Measurements from ENCODE around the gene RNASE7.

RNASE7 gene

DNA sequence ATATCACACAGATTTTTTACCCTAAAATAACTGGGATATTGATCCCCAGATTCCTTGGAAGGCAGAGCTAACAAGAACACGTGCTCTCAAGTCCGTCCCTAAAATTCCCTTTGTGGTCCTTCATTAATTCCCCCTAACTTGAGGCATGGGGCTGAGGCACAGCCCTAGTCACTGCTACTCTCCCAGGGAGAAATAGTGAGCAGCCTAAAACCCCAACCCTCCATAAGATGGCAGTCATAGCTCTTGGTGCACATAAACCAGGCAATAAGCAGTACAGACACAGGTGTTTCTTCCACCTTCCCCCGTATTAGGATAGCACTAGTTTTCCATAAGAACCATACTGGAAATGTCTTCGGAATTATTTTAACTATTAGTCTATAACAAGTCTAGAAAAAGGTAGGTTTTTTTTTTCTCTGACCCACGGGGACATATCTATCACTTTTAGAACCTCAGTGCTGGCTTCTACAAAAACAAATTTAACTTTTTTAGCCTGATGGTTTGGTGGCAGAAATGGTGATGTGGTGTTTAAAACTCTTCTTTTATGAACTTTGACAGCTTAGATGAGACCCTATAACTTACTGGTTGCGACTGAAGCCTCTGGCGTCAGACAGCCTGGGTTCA, 24.8 kb downstream of the RNASE7 start:
- no peak for ATAC-seq
- Mint-ChIP-seq H3K9me3 (no peaks in the 10 kb centered on the region), H3K27me3 (peaks cover 62% of the 10 kb centered on the region), H3K27ac (no peak overlapping the region), H3K36me3 (no peaks in the 10 kb centered on the region), H3K4me1 (peaks cover 35% of the 10 kb centered on the region), H3K4me3 (no peak overlapping the region)

DNA sequence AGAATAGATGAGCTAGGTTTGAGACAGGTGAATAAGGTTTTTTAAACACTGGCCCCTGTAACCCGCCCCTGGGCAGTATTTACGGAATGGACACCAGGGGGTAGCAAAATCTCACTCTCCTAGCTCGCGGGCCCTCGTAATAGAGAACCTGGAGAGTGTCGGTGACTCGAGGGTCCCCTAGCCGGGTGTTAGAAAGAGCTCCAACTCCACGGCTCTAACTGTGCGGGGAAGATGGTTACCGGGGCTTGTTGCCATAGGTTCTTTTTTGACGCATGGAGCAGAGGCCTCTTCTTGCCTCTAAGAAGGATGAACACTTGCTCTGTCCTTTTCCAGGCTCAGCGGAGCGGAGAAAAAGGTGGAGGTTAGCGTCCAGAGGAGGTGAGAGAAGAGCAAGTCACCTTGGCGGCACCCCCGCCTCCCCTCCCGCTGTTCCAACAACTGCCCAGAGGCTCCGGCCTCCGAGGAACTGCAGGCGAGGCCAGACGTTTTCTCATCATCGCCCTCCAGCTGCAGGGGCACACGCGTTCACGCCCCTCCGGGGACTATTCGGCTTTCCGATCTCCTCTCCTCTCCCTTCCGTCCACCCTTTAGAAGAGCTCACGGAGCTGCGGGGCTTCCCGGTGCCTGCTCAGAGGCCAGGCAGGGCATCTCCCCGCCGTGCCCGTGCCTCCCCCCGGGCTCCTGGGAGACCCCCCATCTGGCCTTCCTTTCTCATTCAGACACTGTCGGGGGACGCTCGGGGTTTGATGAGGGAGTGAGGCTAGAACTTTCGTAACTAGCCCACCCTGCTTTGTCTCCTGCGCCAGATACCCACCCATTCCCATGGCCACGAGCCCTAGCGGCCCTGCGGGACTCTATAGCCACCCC, 26.6 kb downstream of the RNASE7 start:
- H3K36me3 Mint-ChIP-seq = no peaks in the 10 kb centered on the region
- H3K9me3 Mint-ChIP-seq = no peaks in the 10 kb centered on the region
- peak overlapping the region; percentile 80 for H3K4me3 Mint-ChIP-seq
- peak; percentile 61 for ATAC-seq
- peaks cover 42% of the 10 kb centered on the region for H3K4me1 Mint-ChIP-seq
- H3K27me3 Mint-ChIP-seq = peaks cover 54% of the 10 kb centered on the region
- peak overlapping the region; percentile 60 for H3K27ac Mint-ChIP-seq

DNA sequence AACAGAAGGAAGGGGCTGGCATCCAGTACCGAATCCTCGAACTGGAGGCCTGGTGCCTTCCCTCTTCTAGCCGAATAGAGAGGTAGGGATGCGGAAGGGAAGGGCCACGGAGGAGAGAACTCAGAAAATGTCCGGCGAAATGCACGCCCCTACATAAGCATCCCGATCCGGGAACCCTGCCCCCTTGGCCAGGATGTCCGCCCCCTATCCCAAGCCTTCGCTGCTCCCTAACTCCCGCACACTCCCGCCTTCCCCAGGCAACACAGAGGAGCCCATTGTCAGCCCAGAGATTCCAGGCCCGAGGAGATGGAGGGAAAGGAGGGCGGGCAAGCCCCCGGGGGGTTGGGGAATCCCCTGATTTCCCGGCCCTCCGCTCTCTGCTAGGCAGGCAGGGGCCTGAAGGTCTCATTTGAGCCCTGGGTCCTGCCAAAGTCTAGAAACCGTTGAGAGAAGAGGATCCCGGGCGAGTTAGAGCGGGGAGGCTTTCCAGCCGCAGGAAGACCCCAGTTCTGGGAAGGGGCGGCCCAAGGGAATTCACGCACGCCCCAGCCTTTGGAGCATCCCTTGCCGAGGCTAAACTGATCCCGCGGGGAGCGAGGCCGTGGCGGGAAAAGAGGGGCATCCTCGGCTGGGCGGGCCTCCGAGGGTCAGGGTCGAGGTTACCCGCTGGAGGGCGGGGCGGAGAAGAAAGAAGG, 27.4 kb downstream of the RNASE7 start:
- Mint-ChIP-seq H3K27ac (peak overlapping the region; percentile 60), H3K27me3 (peaks cover 58% of the 10 kb centered on the region), H3K4me1 (peaks cover 42% of the 10 kb centered on the region), H3K4me3 (peak overlapping the region; percentile 80), H3K36me3 (no peaks in the 10 kb centered on the region), H3K9me3 (no peaks in the 10 kb centered on the region)
- ATAC-seq = no peak

DNA sequence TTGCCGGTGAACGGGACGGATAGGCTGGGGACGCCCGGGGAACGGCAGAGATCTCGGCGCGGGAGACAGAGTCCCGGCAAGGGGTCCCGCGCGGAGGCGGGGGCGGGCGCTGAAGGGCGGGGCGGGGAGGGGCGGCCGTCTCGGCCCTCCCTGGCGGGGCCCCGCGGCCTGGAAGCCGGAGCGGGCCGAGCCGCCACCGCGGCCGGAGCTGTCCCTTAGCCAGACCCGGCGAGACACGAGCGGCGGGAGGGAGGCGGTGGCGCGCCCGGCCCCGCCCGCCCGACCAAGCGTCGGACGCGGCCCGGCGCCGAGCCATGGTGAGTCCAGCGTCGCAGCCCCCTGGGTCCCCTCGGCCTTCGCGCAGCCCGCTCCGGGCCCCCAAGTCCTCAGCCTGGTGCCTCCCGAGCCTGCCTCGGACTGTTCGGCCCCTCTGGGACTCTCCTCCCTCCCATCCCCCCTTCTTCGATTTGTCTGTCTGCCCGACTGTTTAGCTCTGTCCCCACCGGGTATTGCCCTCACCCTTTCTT, 28.0 kb downstream of the RNASE7 start, which contains the start of gene ARHGEF40:
Gene ARHGEF40 (plus strand): TSS at position 222 of the 527 bp plus-strand sequence. CDS start 93 bp downstream, at position 315.
- peaks cover 59% of the 10 kb centered on the region for H3K27me3 Mint-ChIP-seq
- no peaks in the 10 kb centered on the region for H3K9me3 Mint-ChIP-seq
- peaks cover 42% of the 10 kb centered on the region for H3K4me1 Mint-ChIP-seq
- peak; percentile 19 for ATAC-seq
- peak within 1 kb of the TSS; percentile 80 for H3K4me3 Mint-ChIP-seq
- no peaks in the 10 kb centered on the region for H3K36me3 Mint-ChIP-seq
- peak within 1 kb of the TSS; percentile 60 for H3K27ac Mint-ChIP-seq

DNA sequence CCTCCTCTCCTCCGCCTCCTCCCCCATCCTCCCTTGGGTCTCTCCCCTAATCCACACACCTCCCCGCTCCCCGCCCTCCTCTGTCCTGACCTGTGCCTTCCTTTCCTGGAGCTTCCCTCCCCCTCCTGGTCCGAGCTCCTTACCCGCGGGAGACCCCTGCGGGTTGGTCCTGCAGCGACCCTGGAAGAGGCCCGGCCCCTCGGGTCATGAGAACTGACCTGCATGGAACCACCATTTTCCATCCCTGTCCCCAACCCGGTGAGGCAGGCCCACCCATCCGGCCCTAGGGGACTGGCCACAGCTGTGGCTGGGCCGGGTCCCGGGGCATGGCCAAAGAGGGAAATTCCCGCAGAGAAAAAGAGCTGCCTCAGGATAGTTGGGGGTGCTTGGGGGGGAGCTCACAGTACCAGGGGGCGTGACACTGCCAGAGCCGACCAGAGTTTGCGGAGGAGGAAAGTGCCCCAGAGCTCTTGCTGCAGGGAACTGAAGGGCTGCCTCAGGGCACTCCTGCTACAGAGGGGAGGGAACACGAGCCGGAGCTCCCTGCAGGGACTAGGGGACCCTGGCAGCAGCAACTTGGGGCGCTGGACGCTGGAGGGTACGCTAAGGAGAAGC, 28.6 kb downstream of the RNASE7 start:
- Mint-ChIP-seq H3K9me3 (no peaks in the 10 kb centered on the region), H3K4me3 (peak overlapping the region; percentile 77), H3K4me1 (peaks cover 42% of the 10 kb centered on the region), H3K27ac (peak overlapping the region; percentile 13), H3K27me3 (peaks cover 57% of the 10 kb centered on the region), H3K36me3 (no peaks in the 10 kb centered on the region)
- ATAC-seq = peak; percentile 54

DNA sequence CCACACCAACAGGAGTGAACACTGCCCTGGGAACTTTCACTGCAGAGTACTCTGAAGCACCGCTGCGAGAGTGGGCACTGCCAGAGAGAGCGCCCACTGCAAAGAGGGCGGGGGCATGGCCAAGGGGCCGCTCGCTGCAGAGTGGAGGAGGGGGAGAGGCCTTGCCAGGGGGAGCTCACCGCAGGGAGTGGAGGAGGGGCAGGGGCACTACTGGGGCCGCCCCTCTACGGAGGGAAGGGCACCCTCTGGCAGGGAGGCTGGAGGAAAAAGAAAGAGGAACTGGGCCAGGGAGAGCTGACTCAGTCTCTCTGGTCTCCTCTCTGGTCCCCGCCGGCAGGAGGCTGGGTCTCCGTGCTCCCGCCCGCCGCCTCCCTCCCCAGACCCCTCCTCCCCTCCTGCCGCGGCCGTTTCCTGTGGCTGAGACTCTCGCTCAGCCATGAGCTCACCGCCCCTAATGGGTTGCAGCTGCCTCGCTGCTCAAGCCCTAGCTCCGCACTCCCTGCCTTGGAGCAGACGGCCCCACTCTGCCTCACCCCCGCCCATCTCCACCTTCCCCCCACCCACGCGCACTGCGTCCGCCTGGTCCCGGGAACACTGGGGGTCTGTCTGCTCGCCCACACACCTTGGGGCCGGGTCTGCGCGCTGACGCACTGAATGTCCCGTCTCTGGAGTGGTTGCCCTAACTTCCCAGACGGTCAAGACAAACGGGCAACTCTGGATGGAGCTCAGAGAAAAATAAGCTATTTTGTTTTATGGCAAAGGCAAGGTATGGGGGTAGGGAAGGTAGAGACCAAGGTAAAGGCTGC, 29.3 kb downstream of the RNASE7 start:
- Mint-ChIP-seq H3K27ac (peak overlapping the region; percentile 13), H3K4me3 (peak overlapping the region; percentile 77), H3K36me3 (no peaks in the 10 kb centered on the region)

DNA sequence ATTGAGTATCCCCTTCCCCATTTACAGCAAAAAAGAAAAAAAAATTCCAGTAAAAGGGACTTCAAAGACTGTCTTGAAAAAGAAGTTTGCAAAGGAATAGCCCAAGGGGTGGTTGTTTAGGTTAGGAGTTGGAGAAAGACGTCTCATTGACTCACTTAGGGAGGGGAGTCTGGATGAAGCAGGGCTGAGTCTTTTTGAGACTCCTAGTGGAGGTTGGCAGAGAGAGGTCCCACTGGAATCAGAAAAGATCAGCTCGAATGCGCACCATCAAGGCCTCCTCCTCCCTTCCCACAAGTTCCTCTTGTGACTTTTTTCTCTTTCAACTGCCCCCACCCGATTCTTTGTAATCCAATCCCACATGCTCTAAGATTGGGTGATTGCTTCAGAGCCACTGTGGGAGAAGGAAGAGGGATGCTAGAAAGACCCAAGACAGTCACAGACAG, 29.9 kb downstream of the RNASE7 start:
- Mint-ChIP-seq H3K4me3 (peak overlapping the region; percentile 77), H3K36me3 (no peaks in the 10 kb centered on the region), H3K27ac (peak overlapping the region; percentile 13), H3K4me1 (peaks cover 42% of the 10 kb centered on the region), H3K27me3 (peaks cover 54% of the 10 kb centered on the region), H3K9me3 (no peaks in the 10 kb centered on the region)
- no peak for ATAC-seq

More for the DNA sequence above, 29.3 kb downstream of the RNASE7 start:
- Mint-ChIP-seq H3K9me3 (no peaks in the 10 kb centered on the region), H3K4me1 (peaks cover 42% of the 10 kb centered on the region), H3K27me3 (peaks cover 57% of the 10 kb centered on the region)
- ATAC-seq = peak; percentile 83

DNA sequence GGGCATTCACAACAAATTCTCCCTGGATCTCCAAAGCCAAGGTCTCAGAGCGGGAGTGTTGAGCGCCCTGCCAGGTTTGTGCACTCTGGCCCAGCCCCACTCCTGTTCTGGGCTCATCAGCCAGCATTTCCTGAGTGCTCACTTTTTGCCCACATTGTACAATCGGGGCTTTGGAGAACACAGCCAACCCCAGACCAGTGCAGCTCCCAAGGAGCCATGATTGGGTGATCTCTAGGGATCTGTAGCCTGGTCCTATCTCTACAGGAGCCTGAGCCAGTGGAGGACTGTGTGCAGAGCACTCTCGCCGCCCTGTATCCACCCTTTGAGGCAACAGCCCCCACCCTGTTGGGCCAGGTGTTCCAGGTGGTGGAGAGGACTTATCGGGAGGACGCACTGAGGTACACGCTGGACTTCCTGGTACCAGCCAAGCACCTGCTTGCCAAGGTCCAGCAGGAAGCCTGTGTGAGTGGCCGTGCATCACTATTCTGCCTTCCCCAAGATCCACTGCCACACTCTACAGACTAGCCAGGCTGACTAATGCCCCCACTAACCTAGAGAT, 30.7 kb downstream of the RNASE7 start:
- Mint-ChIP-seq H3K9me3 (no peaks in the 10 kb centered on the region), H3K4me3 (no peak overlapping the region)

DNA sequence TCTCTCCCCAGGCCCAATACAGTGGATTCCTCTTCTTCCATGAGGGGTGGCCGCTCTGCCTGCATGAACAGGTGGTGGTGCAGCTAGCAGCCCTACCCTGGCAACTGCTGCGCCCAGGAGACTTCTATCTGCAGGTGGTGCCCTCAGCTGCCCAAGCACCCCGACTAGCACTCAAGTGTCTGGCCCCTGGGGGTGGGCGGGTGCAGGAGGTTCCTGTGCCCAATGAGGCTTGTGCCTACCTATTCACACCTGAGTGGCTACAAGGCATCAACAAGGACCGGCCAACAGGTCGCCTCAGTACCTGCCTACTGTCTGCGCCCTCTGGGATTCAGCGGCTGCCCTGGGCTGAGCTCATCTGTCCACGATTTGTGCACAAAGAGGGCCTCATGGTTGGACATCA, 31.8 kb downstream of the RNASE7 start:
- H3K4me3 Mint-ChIP-seq = no peak overlapping the region
- no peaks in the 10 kb centered on the region for H3K9me3 Mint-ChIP-seq
- ATAC-seq = no peak
- H3K27me3 Mint-ChIP-seq = peaks cover 46% of the 10 kb centered on the region
- no peaks in the 10 kb centered on the region for H3K36me3 Mint-ChIP-seq
- H3K27ac Mint-ChIP-seq = no peak overlapping the region
- H3K4me1 Mint-ChIP-seq = peaks cover 39% of the 10 kb centered on the region

More for the DNA sequence above, 30.7 kb downstream of the RNASE7 start:
- ATAC-seq = no peak
- peaks cover 48% of the 10 kb centered on the region for H3K4me1 Mint-ChIP-seq
- no peak overlapping the region for H3K27ac Mint-ChIP-seq
- no peaks in the 10 kb centered on the region for H3K36me3 Mint-ChIP-seq
- peaks cover 54% of the 10 kb centered on the region for H3K27me3 Mint-ChIP-seq

DNA sequence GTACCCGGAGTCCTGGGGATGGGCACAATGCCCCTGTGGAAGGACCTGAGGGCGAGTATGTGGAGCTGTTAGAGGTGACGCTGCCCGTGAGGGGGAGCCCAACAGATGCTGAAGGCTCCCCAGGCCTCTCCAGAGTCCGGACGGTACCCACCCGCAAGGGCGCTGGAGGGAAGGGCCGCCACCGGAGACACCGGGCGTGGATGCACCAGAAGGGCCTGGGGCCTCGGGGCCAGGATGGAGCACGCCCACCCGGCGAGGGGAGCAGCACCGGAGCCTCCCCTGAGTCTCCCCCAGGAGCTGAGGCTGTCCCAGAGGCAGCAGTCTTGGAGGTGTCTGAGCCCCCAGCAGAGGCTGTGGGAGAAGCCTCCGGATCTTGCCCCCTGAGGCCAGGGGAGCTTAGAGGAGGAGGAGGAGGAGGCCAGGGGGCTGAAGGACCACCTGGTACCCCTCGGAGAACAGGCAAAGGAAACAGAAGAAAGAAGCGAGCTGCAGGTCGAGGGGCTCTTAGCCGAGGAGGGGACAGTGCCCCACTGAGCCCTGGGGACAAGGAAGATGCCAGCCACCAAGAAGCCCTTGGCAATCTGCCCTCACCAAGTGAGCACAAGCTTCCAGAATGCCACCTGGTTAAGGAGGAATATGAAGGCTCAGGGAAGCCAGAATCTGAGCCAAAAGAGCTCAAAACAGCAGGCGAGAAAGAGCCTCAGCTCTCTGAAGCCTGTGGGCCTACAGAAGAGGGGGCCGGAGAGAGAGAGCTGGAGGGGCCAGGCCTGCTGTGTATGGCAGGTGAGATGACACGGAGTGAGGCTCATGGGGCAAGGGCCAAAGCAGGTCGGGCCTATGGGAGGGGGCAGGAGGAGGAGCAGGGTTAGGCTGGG, 32.5 kb downstream of the RNASE7 start:
- no peak for ATAC-seq
- no peak overlapping the region for H3K27ac Mint-ChIP-seq

DNA sequence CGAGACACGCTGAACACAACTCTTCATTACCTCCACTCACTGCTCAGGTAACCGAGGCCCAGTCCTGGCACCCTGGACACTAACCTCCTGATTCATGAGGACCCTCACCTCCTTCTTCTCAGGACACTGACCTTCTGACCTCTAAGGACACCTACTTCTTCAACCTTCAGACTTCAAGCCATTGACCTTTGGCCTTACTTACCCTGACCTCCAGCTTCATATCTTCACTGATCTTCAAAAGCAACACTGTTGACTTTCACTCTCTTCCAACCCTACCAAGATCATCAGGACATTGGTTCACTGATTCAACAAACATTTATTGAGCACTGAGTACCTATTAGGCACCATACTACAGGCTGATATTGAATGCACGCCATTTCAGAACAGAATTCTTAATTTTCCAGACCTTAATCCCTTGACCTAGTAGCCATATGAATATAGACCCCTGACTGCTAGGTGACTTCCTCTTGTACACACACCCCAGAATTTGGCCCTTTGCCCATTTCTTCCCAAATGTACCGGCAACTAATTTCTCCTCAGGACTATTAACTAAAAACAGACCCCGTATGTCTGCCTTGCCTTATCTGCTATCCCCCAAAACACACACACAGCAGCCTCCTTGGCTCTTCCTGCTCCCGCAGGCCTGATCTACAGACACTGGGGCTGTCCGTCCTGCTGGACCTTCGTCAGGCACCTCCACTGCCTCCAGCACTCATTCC, 33.7 kb downstream of the RNASE7 start:
- no peaks in the 10 kb centered on the region for H3K36me3 Mint-ChIP-seq
- peaks cover 35% of the 10 kb centered on the region for H3K27me3 Mint-ChIP-seq
- H3K4me1 Mint-ChIP-seq = peaks cover 24% of the 10 kb centered on the region
- ATAC-seq = no peak
- H3K27ac Mint-ChIP-seq = no peak overlapping the region
- H3K4me3 Mint-ChIP-seq = no peak overlapping the region
- H3K9me3 Mint-ChIP-seq = no peaks in the 10 kb centered on the region

More for the DNA sequence above, 32.5 kb downstream of the RNASE7 start:
- no peaks in the 10 kb centered on the region for H3K36me3 Mint-ChIP-seq
- H3K9me3 Mint-ChIP-seq = no peaks in the 10 kb centered on the region
- H3K4me3 Mint-ChIP-seq = no peak overlapping the region
- peaks cover 39% of the 10 kb centered on the region for H3K27me3 Mint-ChIP-seq
- H3K4me1 Mint-ChIP-seq = peaks cover 32% of the 10 kb centered on the region

DNA sequence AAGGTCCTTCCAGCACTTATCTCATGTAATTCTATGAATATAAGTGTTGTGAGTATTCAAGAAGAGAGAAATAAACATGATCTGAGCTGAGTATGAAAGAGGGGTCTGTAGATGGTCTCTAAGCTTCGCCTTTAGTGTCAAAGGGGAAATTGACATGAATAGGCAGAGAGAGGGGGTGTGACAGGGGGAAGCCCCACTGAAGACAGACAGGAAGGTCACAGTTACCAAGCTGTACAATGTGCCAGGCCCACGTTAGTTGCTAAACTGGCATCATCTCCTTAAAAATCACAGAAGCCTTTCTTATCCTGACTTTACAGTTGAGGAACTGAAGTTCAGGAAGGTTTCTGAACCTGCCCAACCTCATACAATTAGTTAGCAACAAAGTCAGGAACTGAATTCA, 35.5 kb downstream of the RNASE7 start:
- H3K27ac Mint-ChIP-seq = no peak overlapping the region
- H3K9me3 Mint-ChIP-seq = no peaks in the 10 kb centered on the region
- H3K27me3 Mint-ChIP-seq = peaks cover 47% of the 10 kb centered on the region
- ATAC-seq = no peak
- no peaks in the 10 kb centered on the region for H3K36me3 Mint-ChIP-seq
- H3K4me3 Mint-ChIP-seq = no peak overlapping the region
- H3K4me1 Mint-ChIP-seq = peaks cover 6% of the 10 kb centered on the region

DNA sequence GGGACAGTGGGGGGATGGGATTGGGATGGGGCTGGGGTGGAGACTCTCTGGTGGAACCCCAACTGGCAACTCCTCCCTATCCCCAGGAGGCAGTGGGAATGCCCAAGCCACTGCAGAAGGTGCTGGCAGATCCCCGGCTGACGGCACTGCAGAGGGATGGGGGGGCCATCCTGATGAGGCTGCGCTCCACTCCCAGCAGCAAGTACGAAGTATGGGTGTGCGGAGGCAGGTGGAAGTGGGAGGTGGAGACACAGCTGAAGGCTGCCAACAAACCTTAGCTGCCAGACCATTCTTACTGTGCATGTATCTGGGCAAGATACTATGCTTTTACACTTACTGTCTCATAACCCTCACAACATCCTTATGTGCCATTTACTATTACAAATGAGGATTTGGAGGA, 36.1 kb downstream of the RNASE7 start:
- peaks cover 45% of the 10 kb centered on the region for H3K27me3 Mint-ChIP-seq
- no peak overlapping the region for H3K4me3 Mint-ChIP-seq
- no peak for ATAC-seq
- H3K9me3 Mint-ChIP-seq = no peaks in the 10 kb centered on the region
- peaks cover 5% of the 10 kb centered on the region for H3K4me1 Mint-ChIP-seq
- no peaks in the 10 kb centered on the region for H3K36me3 Mint-ChIP-seq
- no peak overlapping the region for H3K27ac Mint-ChIP-seq
